ENCODE results near the gene SLIT3.

The SLIT3 gene

GRCh38 chr5:169063316-169063953 is 237.5 kb downstream of the SLIT3 start:
- no peak for DNase-seq (ENCODE audit: low read depth)
- no peak overlapping the region for H3K4me3 ChIP-seq (ENCODE audit: low read depth, low read length)
- TF ChIP-seq, protein P1, sequence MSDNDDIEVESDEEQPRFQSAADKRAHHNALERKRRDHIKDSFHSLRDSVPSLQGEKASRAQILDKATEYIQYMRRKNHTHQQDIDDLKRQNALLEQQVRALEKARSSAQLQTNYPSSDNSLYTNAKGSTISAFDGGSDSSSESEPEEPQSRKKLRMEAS (IDR thresholded peaks at IDR 0.05; ENCODE audit: low read depth, low read length), result no peak
- TF ChIP-seq MYC (IDR thresholded peaks at IDR 0.05; ENCODE audit: low read depth, low read length) (no peak), POLR2A (IDR thresholded peaks at IDR 0.05; ENCODE audit: extremely low read depth, insufficient read length) (no peak)
- TF ChIP-seq, protein P2, sequence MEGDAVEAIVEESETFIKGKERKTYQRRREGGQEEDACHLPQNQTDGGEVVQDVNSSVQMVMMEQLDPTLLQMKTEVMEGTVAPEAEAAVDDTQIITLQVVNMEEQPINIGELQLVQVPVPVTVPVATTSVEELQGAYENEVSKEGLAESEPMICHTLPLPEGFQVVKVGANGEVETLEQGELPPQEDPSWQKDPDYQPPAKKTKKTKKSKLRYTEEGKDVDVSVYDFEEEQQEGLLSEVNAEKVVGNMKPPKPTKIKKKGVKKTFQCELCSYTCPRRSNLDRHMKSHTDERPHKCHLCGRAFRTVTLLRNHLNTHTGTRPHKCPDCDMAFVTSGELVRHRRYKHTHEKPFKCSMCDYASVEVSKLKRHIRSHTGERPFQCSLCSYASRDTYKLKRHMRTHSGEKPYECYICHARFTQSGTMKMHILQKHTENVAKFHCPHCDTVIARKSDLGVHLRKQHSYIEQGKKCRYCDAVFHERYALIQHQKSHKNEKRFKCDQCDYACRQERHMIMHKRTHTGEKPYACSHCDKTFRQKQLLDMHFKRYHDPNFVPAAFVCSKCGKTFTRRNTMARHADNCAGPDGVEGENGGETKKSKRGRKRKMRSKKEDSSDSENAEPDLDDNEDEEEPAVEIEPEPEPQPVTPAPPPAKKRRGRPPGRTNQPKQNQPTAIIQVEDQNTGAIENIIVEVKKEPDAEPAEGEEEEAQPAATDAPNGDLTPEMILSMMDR (IDR thresholded peaks at IDR 0.05; ENCODE audit: low read depth, low read length), result no peak

- H3K4me3 ChIP-seq (ENCODE audit: low read depth, low read length), result no peak overlapping the region
- DNase-seq (ENCODE audit: low read depth), result no peak
- TF ChIP-seq POLR2A (IDR thresholded peaks at IDR 0.05; ENCODE audit: extremely low read depth, insufficient read length), result no peak
- TF ChIP-seq, protein P1 (IDR thresholded peaks at IDR 0.05; ENCODE audit: low read depth, low read length), result no peak
These were observed 238.2 kb downstream of the SLIT3 start for GRCh38 chr5:169062690-169063089.

GRCh38 chr5:169054506-169054905 is 246.4 kb downstream of the SLIT3 start:
- DNase-seq (ENCODE audit: low read depth), result no peak
- no peak overlapping the region for H3K4me3 ChIP-seq (ENCODE audit: low read depth, low read length)
- TF ChIP-seq POLR2A (IDR thresholded peaks at IDR 0.05; ENCODE audit: extremely low read depth, insufficient read length) (no peak), MYC (IDR thresholded peaks at IDR 0.05; ENCODE audit: low read depth, low read length) (no peak)
- TF ChIP-seq, protein P1 (IDR thresholded peaks at IDR 0.05; ENCODE audit: low read depth, low read length), result no peak
- TF ChIP-seq, protein P2 (IDR thresholded peaks at IDR 0.05; ENCODE audit: low read depth, low read length), result no peak

- no peak overlapping the region for H3K4me3 ChIP-seq (ENCODE audit: low read depth, low read length)
- TF ChIP-seq, protein P2 (IDR thresholded peaks at IDR 0.05; ENCODE audit: low read depth, low read length), result no peak
- TF ChIP-seq MYC (IDR thresholded peaks at IDR 0.05; ENCODE audit: low read depth, low read length) (no peak), POLR2A (IDR thresholded peaks at IDR 0.05; ENCODE audit: extremely low read depth, insufficient read length) (no peak)
- TF ChIP-seq, protein P1 (IDR thresholded peaks at IDR 0.05; ENCODE audit: low read depth, low read length), result no peak
- DNase-seq (ENCODE audit: low read depth), result no peak
These were observed 248.7 kb downstream of the SLIT3 start for GRCh38 chr5:169052207-169052606.

- no peak overlapping the region for H3K4me3 ChIP-seq (ENCODE audit: low read depth, low read length)
- no peak for DNase-seq (ENCODE audit: low read depth)
- TF ChIP-seq MYC (IDR thresholded peaks at IDR 0.05; ENCODE audit: low read depth, low read length) (no peak), POLR2A (IDR thresholded peaks at IDR 0.05; ENCODE audit: extremely low read depth, insufficient read length) (no peak)
- TF ChIP-seq, protein P1 (IDR thresholded peaks at IDR 0.05; ENCODE audit: low read depth, low read length), result no peak
- TF ChIP-seq, protein P2 (IDR thresholded peaks at IDR 0.05; ENCODE audit: low read depth, low read length), result no peak
These were observed 249.6 kb downstream of the SLIT3 start for GRCh38 chr5:169051351-169051750.

GRCh38 chr5:169050636-169051035 is 250.3 kb downstream of the SLIT3 start:
- H3K4me3 ChIP-seq (ENCODE audit: low read depth, low read length), result no peak overlapping the region
- TF ChIP-seq, protein P2 (IDR thresholded peaks at IDR 0.05; ENCODE audit: low read depth, low read length), result no peak
- no peak for DNase-seq (ENCODE audit: low read depth)

All from NB4 (cell line).